Measurements from ENCODE around the gene NHSL2. TPM values are rescaled to one million over a fixed set of nuclear protein-coding genes. Genes with fewer than 3 reads are reported as not detected.

Gene NHSL2
- total RNA-seq, 1 donor from 2014 or later: 4.7 TPM

GRCh38 chrX:72020204-72020603, 109.6 kb downstream of the NHSL2 start:
- Histone ChIP-seq H3K4me1 (ENCODE audit: control insufficient read depth in 3 of 3, insufficient read depth in 3 of 3, low read length in 3 of 3) (peaks cover 0 to 15% (median 5%) of the 10 kb centered on the region in 3 donors), H3K9me3 (ENCODE audit: control insufficient read depth in 3 of 3, low read length in 3 of 3) (no peaks in the 10 kb centered on the region), H3K4me3 (ENCODE audit: low read length in 3 of 3) (no peak overlapping the region), H3K27me3 (ENCODE audit: control insufficient read depth in 3 of 3, insufficient read depth in 3 of 3, low read length in 3 of 3) (peaks cover 0 to 23% (median 0%) of the 10 kb centered on the region in 3 donors), H3K9ac (ENCODE audit: low read depth in 1 of 3, low read length in 3 of 3) (no peak overlapping the region), H3K36me3 (ENCODE audit: control insufficient read depth in 3 of 3, insufficient read depth in 3 of 3, low read length in 3 of 3) (no peaks in the 10 kb centered on the region), H3K27ac (ENCODE audit: low read depth, low read length) (peak overlapping the region; percentile 46)

GRCh38 chrX:72020788-72021187, 110.1 kb downstream of the NHSL2 start:
- no peak overlapping the region for H3K4me3 ChIP-seq (ENCODE audit: low read length in 3 of 3)
- H3K27me3 ChIP-seq (ENCODE audit: control insufficient read depth in 3 of 3, insufficient read depth in 3 of 3, low read length in 3 of 3): peaks cover 0 to 23% (median 0%) of the 10 kb centered on the region in 3 donors
- H3K27ac ChIP-seq (ENCODE audit: low read depth, low read length): peak overlapping the region; percentile 46

GRCh38 chrX:72021975-72022374, 111.3 kb downstream of the NHSL2 start:
- Histone ChIP-seq H3K27ac (ENCODE audit: low read depth, low read length) (no peak overlapping the region), H3K9ac (ENCODE audit: low read depth in 1 of 3, low read length in 3 of 3) (no peak overlapping the region), H3K4me1 (ENCODE audit: control insufficient read depth in 3 of 3, insufficient read depth in 3 of 3, low read length in 3 of 3) (peaks cover 0 to 15% (median 5%) of the 10 kb centered on the region in 3 donors), H3K4me3 (ENCODE audit: low read length in 3 of 3) (no peak overlapping the region), H3K9me3 (ENCODE audit: control insufficient read depth in 3 of 3, low read length in 3 of 3) (no peaks in the 10 kb centered on the region), H3K27me3 (ENCODE audit: control insufficient read depth in 3 of 3, insufficient read depth in 3 of 3, low read length in 3 of 3) (peaks cover 0 to 19% (median 0%) of the 10 kb centered on the region in 3 donors), H3K36me3 (ENCODE audit: control insufficient read depth in 3 of 3, insufficient read depth in 3 of 3, low read length in 3 of 3) (no peaks in the 10 kb centered on the region)

More at GRCh38 chrX:72020788-72021187, 110.1 kb downstream of the NHSL2 start:
- no peaks in the 10 kb centered on the region for H3K9me3 ChIP-seq (ENCODE audit: control insufficient read depth in 3 of 3, low read length in 3 of 3)
- no peaks in the 10 kb centered on the region for H3K36me3 ChIP-seq (ENCODE audit: control insufficient read depth in 3 of 3, insufficient read depth in 3 of 3, low read length in 3 of 3)
- H3K9ac ChIP-seq (ENCODE audit: low read depth in 1 of 3, low read length in 3 of 3): no peak overlapping the region
- peaks cover 0 to 15% (median 5%) of the 10 kb centered on the region in 3 donors for H3K4me1 ChIP-seq (ENCODE audit: control insufficient read depth in 3 of 3, insufficient read depth in 3 of 3, low read length in 3 of 3)

- Histone ChIP-seq H3K27me3 (ENCODE audit: control insufficient read depth in 3 of 3, insufficient read depth in 3 of 3, low read length in 3 of 3) (peaks cover 0 to 19% (median 0%) of the 10 kb centered on the region in 3 donors), H3K9me3 (ENCODE audit: control insufficient read depth in 3 of 3, low read length in 3 of 3) (no peaks in the 10 kb centered on the region), H3K4me3 (ENCODE audit: low read length in 3 of 3) (no peak overlapping the region), H3K27ac (ENCODE audit: low read depth, low read length) (no peak overlapping the region), H3K36me3 (ENCODE audit: control insufficient read depth in 3 of 3, insufficient read depth in 3 of 3, low read length in 3 of 3) (no peaks in the 10 kb centered on the region), H3K4me1 (ENCODE audit: control insufficient read depth in 3 of 3, insufficient read depth in 3 of 3, low read length in 3 of 3) (peaks cover 0 to 13% (median 4%) of the 10 kb centered on the region in 3 donors), H3K9ac (ENCODE audit: low read depth in 1 of 3, low read length in 3 of 3) (no peak overlapping the region)
Observed at GRCh38 chrX:72023071-72023470, 112.4 kb downstream of the NHSL2 start.

GRCh38 chrX:72025236-72025770, 114.7 kb downstream of the NHSL2 start:
- Histone ChIP-seq H3K27me3 (ENCODE audit: control insufficient read depth in 3 of 3, insufficient read depth in 3 of 3, low read length in 3 of 3) (peaks cover 0 to 25% (median 0%) of the 10 kb centered on the region in 3 donors), H3K4me1 (ENCODE audit: control insufficient read depth in 3 of 3, insufficient read depth in 3 of 3, low read length in 3 of 3) (peaks cover 0 to 2% (median 0%) of the 10 kb centered on the region in 3 donors), H3K27ac (ENCODE audit: low read depth, low read length) (no peak overlapping the region), H3K9me3 (ENCODE audit: control insufficient read depth in 3 of 3, low read length in 3 of 3) (no peaks in the 10 kb centered on the region), H3K4me3 (ENCODE audit: low read length in 3 of 3) (no peak overlapping the region), H3K9ac (ENCODE audit: low read depth in 1 of 3, low read length in 3 of 3) (no peak overlapping the region), H3K36me3 (ENCODE audit: control insufficient read depth in 3 of 3, insufficient read depth in 3 of 3, low read length in 3 of 3) (no peaks in the 10 kb centered on the region)

- Histone ChIP-seq H3K27ac (ENCODE audit: low read depth, low read length) (no peak overlapping the region), H3K4me3 (ENCODE audit: low read length in 3 of 3) (no peak overlapping the region), H3K9ac (ENCODE audit: low read depth in 1 of 3, low read length in 3 of 3) (no peak overlapping the region), H3K9me3 (ENCODE audit: control insufficient read depth in 3 of 3, low read length in 3 of 3) (no peaks in the 10 kb centered on the region), H3K4me1 (ENCODE audit: control insufficient read depth in 3 of 3, insufficient read depth in 3 of 3, low read length in 3 of 3) (peaks cover 0 to 2% (median 0%) of the 10 kb centered on the region in 3 donors), H3K27me3 (ENCODE audit: control insufficient read depth in 3 of 3, insufficient read depth in 3 of 3, low read length in 3 of 3) (peaks cover 0 to 20% (median 0%) of the 10 kb centered on the region in 3 donors), H3K36me3 (ENCODE audit: control insufficient read depth in 3 of 3, insufficient read depth in 3 of 3, low read length in 3 of 3) (no peaks in the 10 kb centered on the region)
Observed at GRCh38 chrX:72026341-72027023, 115.8 kb downstream of the NHSL2 start.

- Histone ChIP-seq H3K4me1 (ENCODE audit: control insufficient read depth in 3 of 3, insufficient read depth in 3 of 3, low read length in 3 of 3) (peaks cover 0 to 2% (median 0%) of the 10 kb centered on the region in 3 donors), H3K36me3 (ENCODE audit: control insufficient read depth in 3 of 3, insufficient read depth in 3 of 3, low read length in 3 of 3) (no peaks in the 10 kb centered on the region), H3K27me3 (ENCODE audit: control insufficient read depth in 3 of 3, insufficient read depth in 3 of 3, low read length in 3 of 3) (peaks cover 0 to 14% (median 0%) of the 10 kb centered on the region in 3 donors), H3K27ac (ENCODE audit: low read depth, low read length) (no peak overlapping the region), H3K9me3 (ENCODE audit: control insufficient read depth in 3 of 3, low read length in 3 of 3) (no peaks in the 10 kb centered on the region), H3K4me3 (ENCODE audit: low read length in 3 of 3) (no peak overlapping the region), H3K9ac (ENCODE audit: low read depth in 1 of 3, low read length in 3 of 3) (no peak overlapping the region)
Observed at GRCh38 chrX:72027024-72027913, 116.6 kb downstream of the NHSL2 start.

- no peak overlapping the region for H3K27ac ChIP-seq (ENCODE audit: low read depth, low read length)
- H3K4me1 ChIP-seq (ENCODE audit: control insufficient read depth in 3 of 3, insufficient read depth in 3 of 3, low read length in 3 of 3): peaks cover 0 to 2% (median 0%) of the 10 kb centered on the region in 3 donors
- H3K4me3 ChIP-seq (ENCODE audit: low read length in 3 of 3): no peak overlapping the region
- H3K9ac ChIP-seq (ENCODE audit: low read depth in 1 of 3, low read length in 3 of 3): no peak overlapping the region
- no peaks in the 10 kb centered on the region for H3K9me3 ChIP-seq (ENCODE audit: control insufficient read depth in 3 of 3, low read length in 3 of 3)
- peaks cover 0 to 14% (median 0%) of the 10 kb centered on the region in 3 donors for H3K27me3 ChIP-seq (ENCODE audit: control insufficient read depth in 3 of 3, insufficient read depth in 3 of 3, low read length in 3 of 3)
- H3K36me3 ChIP-seq (ENCODE audit: control insufficient read depth in 3 of 3, insufficient read depth in 3 of 3, low read length in 3 of 3): no peaks in the 10 kb centered on the region
Observed at GRCh38 chrX:72027914-72028307, 117.3 kb downstream of the NHSL2 start.

GRCh38 chrX:72028701-72029470, 118.2 kb downstream of the NHSL2 start:
- H3K4me3 ChIP-seq (ENCODE audit: low read length in 3 of 3): no peak overlapping the region
- H3K9me3 ChIP-seq (ENCODE audit: control insufficient read depth in 3 of 3, low read length in 3 of 3): no peaks in the 10 kb centered on the region
- no peak overlapping the region for H3K9ac ChIP-seq (ENCODE audit: low read depth in 1 of 3, low read length in 3 of 3)
- H3K4me1 ChIP-seq (ENCODE audit: control insufficient read depth in 3 of 3, insufficient read depth in 3 of 3, low read length in 3 of 3): peaks cover 0 to 2% (median 0%) of the 10 kb centered on the region in 3 donors
- peaks cover 0 to 9% (median 0%) of the 10 kb centered on the region in 3 donors for H3K27me3 ChIP-seq (ENCODE audit: control insufficient read depth in 3 of 3, insufficient read depth in 3 of 3, low read length in 3 of 3)
- no peaks in the 10 kb centered on the region for H3K36me3 ChIP-seq (ENCODE audit: control insufficient read depth in 3 of 3, insufficient read depth in 3 of 3, low read length in 3 of 3)
- H3K27ac ChIP-seq (ENCODE audit: low read depth, low read length): no peak overlapping the region
